ENCODE data around the gene CTNNA2. TPM values are rescaled to one million over a fixed set of nuclear protein-coding genes. Genes with fewer than 3 reads are reported as not detected.

CTNNA2 gene
- polyA plus RNA-seq, 1 experiment: not detected

DNA sequence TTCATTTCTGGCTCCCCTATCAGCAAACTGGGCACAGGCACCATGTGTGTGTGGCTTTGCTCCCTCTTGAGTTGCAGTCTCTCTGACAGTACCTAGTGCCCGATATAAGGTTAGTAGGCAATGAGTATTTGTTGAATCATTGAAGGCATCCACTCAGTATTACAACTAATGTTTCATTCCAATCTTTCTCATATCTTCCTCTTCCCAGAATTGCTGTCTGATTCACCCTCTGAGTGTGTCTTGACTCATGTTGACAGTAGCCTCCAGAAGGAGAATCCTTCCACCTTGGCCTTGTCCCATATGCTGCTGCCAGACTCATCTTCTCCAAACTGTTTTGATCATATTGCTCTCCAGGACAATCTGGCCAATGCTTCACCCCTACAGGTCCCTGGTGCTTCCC, 589.2 kb downstream of the CTNNA2 start:
- peak; percentile 58 for DNase-seq (ENCODE audit: low read depth, low spot score)
- Histone ChIP-seq H3K4me3 (ENCODE audit: low read depth, low read length) (no peak overlapping the region), H3K27me3 (ENCODE audit: control insufficient read depth, insufficient read depth, low read length) (no peaks in the 10 kb centered on the region), H3K27ac (ENCODE audit: low read depth, low read length) (peak overlapping the region; percentile 11), H3K9me3 (ENCODE audit: control insufficient read depth, insufficient read depth, low read length) (peaks cover 7% of the 10 kb centered on the region)
- TF ChIP-seq CTCF (IDR thresholded peaks at IDR 0.05; ENCODE audit: low read depth, low read length): no peak
- POLR2A ChIA-PET: no interaction called here
- CTCF ChIA-PET: no interaction called here

DNA sequence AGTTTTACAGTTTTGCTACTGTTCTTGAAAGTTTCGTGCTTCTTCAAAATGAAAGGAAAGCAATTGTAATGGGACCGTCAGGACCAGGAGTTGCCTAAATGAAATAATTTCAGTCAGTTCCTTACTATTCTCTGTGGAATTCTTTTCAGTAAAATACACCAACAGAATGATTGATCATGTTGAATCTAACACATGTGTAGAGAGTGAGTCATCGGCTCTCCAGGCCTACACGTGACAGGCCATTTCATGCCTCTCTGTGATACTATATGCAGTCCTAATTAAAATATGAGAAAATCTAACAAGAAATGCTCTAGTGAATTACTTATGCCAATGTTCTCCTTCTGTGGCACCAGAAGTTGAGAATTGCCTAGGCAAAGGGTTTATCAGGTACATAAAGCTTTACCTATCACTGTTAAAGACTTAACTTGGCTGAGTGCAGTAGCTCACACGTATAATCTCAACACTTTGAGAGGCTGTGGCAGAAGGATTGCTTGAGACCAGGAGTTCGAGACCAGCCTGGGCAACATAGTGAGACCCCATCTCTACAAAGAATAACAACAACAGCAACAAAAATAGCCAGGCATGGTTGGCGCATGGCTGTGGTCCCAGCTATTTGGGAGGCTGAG, 592.3 kb downstream of the CTNNA2 start:
- ChIA-PET POLR2A (no interaction called here), CTCF (no interaction called here)
- Histone ChIP-seq H3K4me3 (ENCODE audit: low read depth, low read length) (0 out of 2 replicates have a peak overlapping the region, but pooled peaks have one; percentile 12), H3K27me3 (ENCODE audit: control insufficient read depth, insufficient read depth, low read length) (no peaks in the 10 kb centered on the region), H3K27ac (ENCODE audit: low read depth, low read length) (no peak overlapping the region), H3K9me3 (ENCODE audit: control insufficient read depth, insufficient read depth, low read length) (no peaks in the 10 kb centered on the region; the same call in 1 of the 2 replicates)
- no peak for TF ChIP-seq CTCF (IDR thresholded peaks at IDR 0.05; ENCODE audit: low read depth, low read length)
- DNase-seq (ENCODE audit: low read depth, low spot score): no peak

- Histone ChIP-seq H3K27ac (ENCODE audit: low read depth, low read length) (no peak overlapping the region), H3K27me3 (ENCODE audit: control insufficient read depth, insufficient read depth, low read length) (no peaks in the 10 kb centered on the region), H3K9me3 (ENCODE audit: control insufficient read depth, insufficient read depth, low read length) (no peaks in the 10 kb centered on the region; the same call in 1 of the 2 replicates), H3K4me3 (ENCODE audit: low read depth, low read length) (no peak overlapping the region)
- POLR2A ChIA-PET: no interaction called here
- CTCF ChIA-PET: no interaction called here
- no peak for TF ChIP-seq CTCF (IDR thresholded peaks at IDR 0.05; ENCODE audit: low read depth, low read length)
- no peak for DNase-seq (ENCODE audit: low read depth, low spot score)
These were observed 598.3 kb downstream of the CTNNA2 start for GRCh38 chr2:80111185-80111584.

GRCh38 chr2:80112790-80113189, 599.9 kb downstream of the CTNNA2 start:
- ChIA-PET CTCF (interaction anchor here (0.6 kb wide), 1 partner anchor 40 kb away, joined by 3 read pairs; no protein-coding TSS in a partner anchor), POLR2A (no interaction called here)
- Histone ChIP-seq H3K4me3 (ENCODE audit: low read depth, low read length) (no peak overlapping the region), H3K27ac (ENCODE audit: low read depth, low read length) (no peak overlapping the region), H3K27me3 (ENCODE audit: control insufficient read depth, insufficient read depth, low read length) (no peaks in the 10 kb centered on the region), H3K9me3 (ENCODE audit: control insufficient read depth, insufficient read depth, low read length) (no peaks in the 10 kb centered on the region)
- no peak for TF ChIP-seq CTCF (IDR thresholded peaks at IDR 0.05; ENCODE audit: low read depth, low read length)
- DNase-seq (ENCODE audit: low read depth, low spot score): no peak

- TF ChIP-seq CTCF (IDR thresholded peaks at IDR 0.05; ENCODE audit: low read depth, low read length): no peak
- ChIA-PET POLR2A (no interaction called here), CTCF (interaction anchor here (0.9 to 1.6 kb wide), 2 partner anchors 126 to 386 kb away, joined by 3 to 6 read pairs; no protein-coding TSS in a partner anchor)
- H3K27ac ChIP-seq (ENCODE audit: low read depth, low read length): no peak overlapping the region
- no peaks in the 10 kb centered on the region for H3K9me3 ChIP-seq (ENCODE audit: control insufficient read depth, insufficient read depth, low read length)
- no peaks in the 10 kb centered on the region for H3K27me3 ChIP-seq (ENCODE audit: control insufficient read depth, insufficient read depth, low read length)
- H3K4me3 ChIP-seq (ENCODE audit: low read depth, low read length): no peak overlapping the region
- no peak for DNase-seq (ENCODE audit: low read depth, low spot score)
These were observed 600.5 kb downstream of the CTNNA2 start for GRCh38 chr2:80113399-80113798.
